Astrocyte (in vitro differentiated cells and primary cell): ENCODE measurements around the gene PTX4.

ENCODE experiments used
- CTCF ChIP-seq: IDR thresholded peaks from 2 replicates; pipeline ENCODE4 v1.5.1; 2011; ENCODE audit warnings: low read depth, mild to moderate bottlenecking, inconsistent platforms, low read length, moderate library complexity; ENCODE audit not compliant: insufficient read depth
- EZH2 ChIP-seq: IDR thresholded peaks from 2 replicates; pipeline ENCODE4 v1.6.1; 2012; ENCODE audit warnings: mild to moderate bottlenecking, low read length, inconsistent platforms; ENCODE audit not compliant: insufficient read depth

- TF ChIP-seq CTCF (no peak), EZH2 (no peak)
Observed at GRCh38 chr16:1520461-1520860, 31.7 kb upstream of the PTX4 start.
